Activated T-cell treated with anti-CD3 and anti-CD28 coated beads for 1 hour (primary cell): ENCODE measurements around the gene PPP4R1.

ENCODE experiments used
- DNase-seq: peaks from one replicate; pipeline ENCODE4 v3.0.0-alpha.2; 2020; ENCODE audit warnings: low read depth

PPP4R1 gene

GRCh38 chr18:9547782-9548181, 66.6 kb downstream of the PPP4R1 start:
- DNase-seq: no peak

- no peak for DNase-seq
Measured at GRCh38 chr18:9546468-9546867, 67.9 kb downstream of the PPP4R1 start.

- no peak for DNase-seq
Measured at GRCh38 chr18:9545029-9545428, 69.3 kb downstream of the PPP4R1 start.

- DNase-seq: no peak
Measured at GRCh38 chr18:9542924-9543323, 71.4 kb downstream of the PPP4R1 start.

GRCh38 chr18:9539938-9540337, 74.4 kb downstream of the PPP4R1 start:
- no peak for DNase-seq

- no peak for DNase-seq
Measured at GRCh38 chr18:9539283-9539682, 75.1 kb downstream of the PPP4R1 start.

GRCh38 chr18:9537677-9538076, 76.7 kb downstream of the PPP4R1 start:
- no peak for DNase-seq

- no peak for DNase-seq
Measured at GRCh38 chr18:9536354-9537152, 77.8 kb downstream of the PPP4R1 start.

- DNase-seq: no peak
Measured at GRCh38 chr18:9535430-9535991, 78.8 kb downstream of the PPP4R1 start.

- no peak for DNase-seq
Measured at GRCh38 chr18:9534844-9535243, 79.5 kb downstream of the PPP4R1 start.

- no peak for DNase-seq
Measured at GRCh38 chr18:9531791-9532410, 82.5 kb downstream of the PPP4R1 start.

- DNase-seq: no peak
Measured at GRCh38 chr18:9530226-9531009, 83.9 kb downstream of the PPP4R1 start.

- DNase-seq: no peak
Measured at GRCh38 chr18:9526458-9526857, 87.9 kb downstream of the PPP4R1 start.

- DNase-seq: no peak
Measured at GRCh38 chr18:9522952-9523351, 91.4 kb downstream of the PPP4R1 start.

- no peak for DNase-seq
Measured at GRCh38 chr18:9521770-9522169, 92.6 kb downstream of the PPP4R1 start.

GRCh38 chr18:9520666-9521065, 93.7 kb downstream of the PPP4R1 start:
- DNase-seq: no peak

GRCh38 chr18:9519399-9519798, 95.0 kb downstream of the PPP4R1 start:
- DNase-seq: no peak

GRCh38 chr18:9517869-9518268, 96.5 kb downstream of the PPP4R1 start:
- no peak for DNase-seq

- DNase-seq: no peak
Measured at GRCh38 chr18:9516437-9517064, 97.8 kb downstream of the PPP4R1 start.

GRCh38 chr18:9513971-9514512, 100.3 kb downstream of the PPP4R1 start:
- no peak for DNase-seq

- DNase-seq: no peak
Measured at GRCh38 chr18:9508446-9509025, 105.8 kb downstream of the PPP4R1 start.
